ENCODE measurements around the gene CRTC1. TPM values are rescaled to one million over a fixed set of nuclear protein-coding genes. Genes with fewer than 3 reads are reported as not detected.

Gene CRTC1
- total and polyA plus RNA-seq, 2 experiments from 2014 or later, result 2.5 to 4.8 TPM

DNA sequence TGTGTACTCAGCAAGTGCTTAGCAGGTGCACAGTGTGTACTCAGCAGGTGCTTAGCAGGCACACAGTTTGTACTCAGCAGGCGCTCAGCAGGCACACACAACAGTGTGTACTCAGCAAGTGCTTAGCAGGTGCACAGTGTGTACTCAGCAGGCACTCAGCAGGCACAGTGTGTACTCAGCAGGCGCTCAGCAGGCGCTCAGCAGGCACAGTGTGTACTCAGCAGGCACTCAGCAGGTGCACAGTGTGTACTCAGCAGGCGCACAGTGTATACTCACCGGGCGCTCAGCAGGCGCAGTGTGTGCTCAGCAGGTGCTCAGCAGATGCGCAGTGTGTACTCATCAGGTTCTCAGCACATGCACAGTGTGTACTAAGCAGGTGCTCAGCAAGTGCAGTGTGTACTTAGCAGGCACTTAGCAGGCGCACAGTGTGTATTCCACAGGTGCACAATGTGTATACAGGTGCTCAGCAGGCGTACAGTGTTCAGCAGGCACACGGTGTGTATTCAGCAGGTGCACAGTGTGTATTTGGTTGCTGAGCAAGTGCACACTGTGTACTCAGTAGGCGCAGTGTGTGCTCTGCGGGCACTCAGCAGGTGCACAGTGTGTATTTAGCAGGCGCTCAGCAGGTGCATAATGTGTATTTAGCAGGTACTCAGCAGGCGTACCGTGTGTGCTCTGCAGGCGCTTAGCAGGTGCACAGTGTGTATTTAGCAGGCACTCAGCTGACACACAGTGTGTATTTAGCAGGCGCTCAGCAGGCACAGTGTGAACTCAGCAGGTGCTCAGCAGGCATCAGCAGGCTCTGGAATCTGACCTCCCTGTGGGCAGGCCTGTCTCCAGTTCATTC lies 15.1 kb downstream of the CRTC1 start:
- H3K4me2 ChIP-seq, result no peak overlapping the region
- no peak for DNase-seq (ENCODE audit: low spot score)
- H3K9me2 ChIP-seq (replicated peaks; ENCODE audit: insufficient read depth), result no peaks in the 10 kb centered on the region
- WGBS (ENCODE audit: low lambda C conversion rate, missing lambda C conversion rate), result 90% methylated on average over 18 of the region's 18 CpGs
- H3K79me2 ChIP-seq, result peaks cover 71% of the 10 kb centered on the region
- H3K27me3 ChIP-seq, result no peaks in the 10 kb centered on the region
- H3K9me3 ChIP-seq (ENCODE audit: low read depth), result no peaks in the 10 kb centered on the region
- TF ChIP-seq, protein P1, sequence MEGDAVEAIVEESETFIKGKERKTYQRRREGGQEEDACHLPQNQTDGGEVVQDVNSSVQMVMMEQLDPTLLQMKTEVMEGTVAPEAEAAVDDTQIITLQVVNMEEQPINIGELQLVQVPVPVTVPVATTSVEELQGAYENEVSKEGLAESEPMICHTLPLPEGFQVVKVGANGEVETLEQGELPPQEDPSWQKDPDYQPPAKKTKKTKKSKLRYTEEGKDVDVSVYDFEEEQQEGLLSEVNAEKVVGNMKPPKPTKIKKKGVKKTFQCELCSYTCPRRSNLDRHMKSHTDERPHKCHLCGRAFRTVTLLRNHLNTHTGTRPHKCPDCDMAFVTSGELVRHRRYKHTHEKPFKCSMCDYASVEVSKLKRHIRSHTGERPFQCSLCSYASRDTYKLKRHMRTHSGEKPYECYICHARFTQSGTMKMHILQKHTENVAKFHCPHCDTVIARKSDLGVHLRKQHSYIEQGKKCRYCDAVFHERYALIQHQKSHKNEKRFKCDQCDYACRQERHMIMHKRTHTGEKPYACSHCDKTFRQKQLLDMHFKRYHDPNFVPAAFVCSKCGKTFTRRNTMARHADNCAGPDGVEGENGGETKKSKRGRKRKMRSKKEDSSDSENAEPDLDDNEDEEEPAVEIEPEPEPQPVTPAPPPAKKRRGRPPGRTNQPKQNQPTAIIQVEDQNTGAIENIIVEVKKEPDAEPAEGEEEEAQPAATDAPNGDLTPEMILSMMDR (IDR thresholded peaks at IDR 0.05; ENCODE audit: poor library complexity), result no peak
- TF ChIP-seq EZH2 (IDR thresholded peaks at IDR 0.05; ENCODE audit: borderline replicate concordance) (no peak), EZH2phosphoT487 (IDR thresholded peaks at IDR 0.05; ENCODE audit: low read depth, severe bottlenecking, unreplicated experiment) (no peak)
- no peak overlapping the region for H2AFZ ChIP-seq
- no peaks in the 10 kb centered on the region for H3K36me3 ChIP-seq (replicated peaks; ENCODE audit: insufficient read depth, low read depth)
- H4K20me1 ChIP-seq (ENCODE audit: insufficient read depth, poor library complexity, severe bottlenecking), result peaks cover 57% of the 10 kb centered on the region
- peaks cover 11% of the 10 kb centered on the region for H3K4me1 ChIP-seq (ENCODE audit: insufficient read depth)
- no peak overlapping the region for H3K27ac ChIP-seq
- no peak overlapping the region for H3K4me3 ChIP-seq

DNA sequence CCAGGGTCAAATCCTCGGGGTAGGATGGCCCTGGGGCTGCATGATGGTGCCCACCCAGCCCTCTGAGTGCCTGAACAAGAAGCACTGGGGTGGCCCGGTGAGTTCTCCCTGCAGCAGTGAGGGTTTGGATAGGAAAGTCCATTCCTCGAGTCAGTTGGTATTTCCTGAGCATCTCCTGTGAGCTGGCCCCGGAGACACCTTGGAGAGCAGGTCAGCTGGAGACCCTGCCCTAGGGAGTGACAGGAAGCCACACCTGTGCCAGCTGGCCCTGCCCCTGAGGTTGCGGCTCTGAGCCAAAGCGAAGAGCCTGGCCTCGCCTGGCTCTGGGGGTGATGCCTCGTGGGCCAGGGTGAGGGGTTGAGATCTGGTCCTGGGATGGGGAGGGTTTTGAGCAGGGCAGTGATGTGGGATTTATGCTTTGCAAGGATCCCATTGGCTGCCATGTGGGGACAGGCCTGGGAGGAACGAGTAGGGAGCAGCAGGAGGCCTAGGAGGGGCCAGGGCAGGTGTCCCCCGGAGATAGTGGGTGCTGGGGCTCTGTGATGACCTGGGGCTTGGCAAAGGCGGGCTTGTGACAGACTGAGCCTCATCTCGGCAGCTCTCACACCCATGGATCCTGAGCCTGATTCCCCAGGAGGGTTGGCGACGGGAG lies 16.0 kb downstream of the CRTC1 start:
- Histone ChIP-seq H4K20me1 (ENCODE audit: insufficient read depth, poor library complexity, severe bottlenecking) (peaks cover 55% of the 10 kb centered on the region), H3K4me3 (no peak overlapping the region), H2AFZ (no peak overlapping the region), H3K27me3 (no peaks in the 10 kb centered on the region), H3K36me3 (replicated peaks; ENCODE audit: insufficient read depth, low read depth) (no peaks in the 10 kb centered on the region), H3K4me2 (no peak overlapping the region), H3K27ac (no peak overlapping the region), H3K9me2 (replicated peaks; ENCODE audit: insufficient read depth) (no peaks in the 10 kb centered on the region), H3K9me3 (ENCODE audit: low read depth) (no peaks in the 10 kb centered on the region), H3K4me1 (ENCODE audit: insufficient read depth) (peaks cover 11% of the 10 kb centered on the region), H3K79me2 (peaks cover 73% of the 10 kb centered on the region)
- 90% methylated on average over 14 of the region's 14 CpGs for WGBS (ENCODE audit: low lambda C conversion rate, missing lambda C conversion rate)
- no peak for DNase-seq (ENCODE audit: low spot score)
- TF ChIP-seq EZH2 (IDR thresholded peaks at IDR 0.05; ENCODE audit: borderline replicate concordance) (no peak), EZH2phosphoT487 (IDR thresholded peaks at IDR 0.05; ENCODE audit: low read depth, severe bottlenecking, unreplicated experiment) (no peak)
- TF ChIP-seq, protein P1 (IDR thresholded peaks at IDR 0.05; ENCODE audit: poor library complexity), result no peak

DNA sequence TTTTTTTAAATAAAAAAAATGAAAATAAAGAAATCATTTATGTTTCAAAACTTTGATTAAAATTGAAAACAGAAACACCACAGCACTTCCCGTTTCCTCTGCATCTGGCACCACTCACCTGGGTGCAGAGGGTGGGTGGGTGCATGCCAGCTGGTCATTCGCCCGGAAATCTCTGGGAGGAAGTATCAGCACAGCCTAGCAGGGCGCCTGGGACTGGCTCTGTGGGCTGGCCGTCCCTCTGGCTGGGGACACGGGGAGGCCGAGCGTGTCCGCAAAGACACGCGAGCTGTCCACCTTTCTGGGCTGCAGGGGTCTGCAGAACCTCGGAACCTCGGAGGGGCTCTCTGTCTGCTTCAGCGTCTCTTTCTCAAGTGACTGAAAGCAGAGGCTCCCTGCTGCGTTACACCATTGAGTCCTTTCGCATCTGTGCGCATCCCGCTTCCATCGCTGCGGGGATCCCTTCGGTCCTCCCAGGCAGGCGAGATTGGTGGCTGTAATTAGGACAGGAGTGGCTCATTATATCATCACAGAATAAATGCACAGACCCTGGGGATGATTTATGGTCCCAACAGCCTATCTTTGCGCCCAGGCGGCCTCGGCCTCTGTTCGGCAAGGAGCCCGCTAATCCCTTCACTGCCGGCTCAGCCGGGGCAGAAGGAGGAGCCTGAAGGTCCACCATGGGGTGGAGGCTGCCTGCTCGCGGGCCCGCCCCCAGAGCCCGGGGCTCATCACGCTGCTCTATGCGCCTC lies 17.2 kb downstream of the CRTC1 start:
- peak; percentile 77 for DNase-seq (ENCODE audit: low spot score)
- Histone ChIP-seq H3K4me3 (no peak overlapping the region), H3K36me3 (replicated peaks; ENCODE audit: insufficient read depth, low read depth) (no peaks in the 10 kb centered on the region), H3K4me2 (peak overlapping the region; percentile 76), H3K4me1 (ENCODE audit: insufficient read depth) (peaks cover 11% of the 10 kb centered on the region), H4K20me1 (ENCODE audit: insufficient read depth, poor library complexity, severe bottlenecking) (peaks cover 59% of the 10 kb centered on the region), H3K9me3 (ENCODE audit: low read depth) (no peaks in the 10 kb centered on the region), H2AFZ (no peak overlapping the region), H3K9me2 (replicated peaks; ENCODE audit: insufficient read depth) (no peaks in the 10 kb centered on the region), H3K27me3 (no peaks in the 10 kb centered on the region), H3K79me2 (peaks cover 69% of the 10 kb centered on the region), H3K27ac (peak overlapping the region; percentile 48)
- WGBS (ENCODE audit: low lambda C conversion rate, missing lambda C conversion rate), result 20% methylated on average over 35 of the region's 35 CpGs
- TF ChIP-seq, protein P1 (IDR thresholded peaks at IDR 0.05; ENCODE audit: poor library complexity), result no peak
- TF ChIP-seq EZH2phosphoT487 (IDR thresholded peaks at IDR 0.05; ENCODE audit: low read depth, severe bottlenecking, unreplicated experiment) (no peak), EZH2 (IDR thresholded peaks at IDR 0.05; ENCODE audit: borderline replicate concordance) (no peak)
